ENCODE measurements around the gene CGB7.

Gene CGB7

GRCh38 chr19:49073514-49074378, 16.2 kb upstream of the CGB7 start:
- no peak overlapping the region for H3K4me2 ChIP-seq (ENCODE audit: low read length)
- H3K79me2 ChIP-seq (ENCODE audit: control insufficient read depth, low read length), result no peaks in the 10 kb centered on the region
- no peaks in the 10 kb centered on the region for H3K36me3 ChIP-seq (ENCODE audit: control insufficient read depth, low read length)
- H3K27ac ChIP-seq (ENCODE audit: low read depth, low read length), result no peak overlapping the region
- no peaks in the 10 kb centered on the region for H4K20me1 ChIP-seq (ENCODE audit: control insufficient read depth, insufficient read depth, low read depth, low read length)
- H3K9me2 ChIP-seq (replicated peaks; ENCODE audit: control insufficient read depth, low read length), result no peaks in the 10 kb centered on the region
- no peaks in the 10 kb centered on the region for H3K9me3 ChIP-seq (ENCODE audit: control insufficient read depth, insufficient read depth, low read length)
- no peak overlapping the region for H3K4me3 ChIP-seq (ENCODE audit: low read length)
- H3F3A ChIP-seq (ENCODE audit: control insufficient read depth, insufficient read depth), result no peaks in the 10 kb centered on the region
- H3K27me3 ChIP-seq (ENCODE audit: control insufficient read depth, low read length), result no peaks in the 10 kb centered on the region
- TF ChIP-seq EZH2phosphoT487 (IDR thresholded peaks at IDR 0.05; ENCODE audit: borderline replicate concordance, low read length), result no peak
- peak; percentile 43 for TF ChIP-seq CTCF (IDR thresholded peaks at IDR 0.05; ENCODE audit: low read depth, low read length, poor library complexity, severe bottlenecking)
- no peaks in the 10 kb centered on the region for H3K4me1 ChIP-seq (ENCODE audit: control insufficient read depth, low read length)

- H3K36me3 ChIP-seq (ENCODE audit: control insufficient read depth, low read length), result no peaks in the 10 kb centered on the region
- TF ChIP-seq CTCF (IDR thresholded peaks at IDR 0.05; ENCODE audit: low read depth, low read length, poor library complexity, severe bottlenecking) (no peak), EZH2phosphoT487 (IDR thresholded peaks at IDR 0.05; ENCODE audit: borderline replicate concordance, low read length) (no peak)
- H3K4me1 ChIP-seq (ENCODE audit: control insufficient read depth, low read length), result no peaks in the 10 kb centered on the region
- H3K4me2 ChIP-seq (ENCODE audit: low read length), result no peak overlapping the region
- H3K79me2 ChIP-seq (ENCODE audit: control insufficient read depth, low read length), result no peaks in the 10 kb centered on the region
- no peak overlapping the region for H3K27ac ChIP-seq (ENCODE audit: low read depth, low read length)
- no peaks in the 10 kb centered on the region for H3F3A ChIP-seq (ENCODE audit: control insufficient read depth, insufficient read depth)
- H3K9me2 ChIP-seq (replicated peaks; ENCODE audit: control insufficient read depth, low read length), result no peaks in the 10 kb centered on the region
- H3K9me3 ChIP-seq (ENCODE audit: control insufficient read depth, insufficient read depth, low read length), result no peaks in the 10 kb centered on the region
- H4K20me1 ChIP-seq (ENCODE audit: control insufficient read depth, insufficient read depth, low read depth, low read length), result no peaks in the 10 kb centered on the region
- peaks cover 6% of the 10 kb centered on the region for H3K27me3 ChIP-seq (ENCODE audit: control insufficient read depth, low read length)
- no peak overlapping the region for H3K4me3 ChIP-seq (ENCODE audit: low read length)
Observed at GRCh38 chr19:49071860-49072547, 14.5 kb upstream of the CGB7 start.

GRCh38 chr19:49070416-49070815, 12.9 kb upstream of the CGB7 start:
- no peaks in the 10 kb centered on the region for H3K4me1 ChIP-seq (ENCODE audit: control insufficient read depth, low read length)
- H3K9me2 ChIP-seq (replicated peaks; ENCODE audit: control insufficient read depth, low read length), result no peaks in the 10 kb centered on the region

More at GRCh38 chr19:49070416-49070815, 12.9 kb upstream of the CGB7 start:
- H3K9me3 ChIP-seq (ENCODE audit: control insufficient read depth, insufficient read depth, low read length), result no peaks in the 10 kb centered on the region
- H4K20me1 ChIP-seq (ENCODE audit: control insufficient read depth, insufficient read depth, low read depth, low read length), result no peaks in the 10 kb centered on the region
- TF ChIP-seq CTCF (IDR thresholded peaks at IDR 0.05; ENCODE audit: low read depth, low read length, poor library complexity, severe bottlenecking) (no peak), EZH2phosphoT487 (IDR thresholded peaks at IDR 0.05; ENCODE audit: borderline replicate concordance, low read length) (no peak)
- no peak overlapping the region for H3K27ac ChIP-seq (ENCODE audit: low read depth, low read length)
- peaks cover 14% of the 10 kb centered on the region for H3K27me3 ChIP-seq (ENCODE audit: control insufficient read depth, low read length)
- H3F3A ChIP-seq (ENCODE audit: control insufficient read depth, insufficient read depth), result no peaks in the 10 kb centered on the region
- no peak overlapping the region for H3K4me3 ChIP-seq (ENCODE audit: low read length)
- no peaks in the 10 kb centered on the region for H3K36me3 ChIP-seq (ENCODE audit: control insufficient read depth, low read length)
- no peak overlapping the region for H3K4me2 ChIP-seq (ENCODE audit: low read length)
- H3K79me2 ChIP-seq (ENCODE audit: control insufficient read depth, low read length), result no peaks in the 10 kb centered on the region

Data from DOHH2 (cell line).